Neuronal stem cell (in vitro differentiated cells): ENCODE data around the gene KIAA0825.

Experiments used
- DNase-seq: peaks from one replicate; pipeline ENCODE4 v3.0.0-alpha.2; 2013; ENCODE audit warnings: low spot score
- H2AFZ ChIP-seq: one replicate; pipeline ENCODE4 v1.6.1; 2013; ENCODE audit warnings: mild to moderate bottlenecking, low read length, inconsistent platforms
- H2AK5ac ChIP-seq: 2 replicates; pipeline ENCODE4 v1.6.1; 2013; ENCODE audit warnings: low read depth, mild to moderate bottlenecking, inconsistent platforms, low read length, moderate library complexity, mixed read lengths
- H2BK120ac ChIP-seq: 2 replicates; pipeline ENCODE4 v1.6.1; 2013; ENCODE audit warnings: low read depth, mild to moderate bottlenecking, inconsistent platforms, low read length, moderate library complexity, mixed read lengths
- H2BK12ac ChIP-seq: one replicate; pipeline ENCODE4 v1.6.1; 2013; ENCODE audit warnings: low read length, inconsistent platforms
- H2BK15ac ChIP-seq: 2 replicates; pipeline ENCODE4 v1.6.1; 2013; ENCODE audit warnings: mild to moderate bottlenecking, low read length, inconsistent platforms, mixed read lengths
- H2BK5ac ChIP-seq: one replicate; pipeline ENCODE4 v1.6.1; 2013; ENCODE audit warnings: inconsistent platforms, mild to moderate bottlenecking, low read length, moderate library complexity
- H3K14ac ChIP-seq: one replicate; pipeline ENCODE4 v1.6.1; 2013; ENCODE audit warnings: low read length, inconsistent platforms
- H3K18ac ChIP-seq: 2 replicates; pipeline ENCODE4 v1.6.1; 2013; ENCODE audit warnings: low read length, inconsistent platforms
- H3K23ac ChIP-seq: 2 replicates; pipeline ENCODE4 v1.6.1; 2013; ENCODE audit warnings: low read depth, mild to moderate bottlenecking, mixed read lengths, low read length, inconsistent platforms; ENCODE audit not compliant: poor library complexity
- H3K27ac ChIP-seq: replicated peaks from 3 replicates; pipeline ENCODE4 v1.5.1; 2013; ENCODE audit warnings: low read length, inconsistent platforms
- H3K27me3 ChIP-seq, 3 experiments: 2 replicates each; pipeline ENCODE4 v1.6.1; 2013; ENCODE audit warnings: low read length in 3 of 3, mild to moderate bottlenecking in 2 of 3, inconsistent platforms in 1 of 3, low read depth in 1 of 3, mixed read lengths in 1 of 3, moderate library complexity in 1 of 3; ENCODE audit not compliant: control insufficient read depth in 3 of 3, insufficient read depth in 3 of 3
- H3K36me3 ChIP-seq, 2 donors: replicated peaks in 1 of 2; 2 replicates each; pipeline ENCODE4 v1.6.1; 2013; ENCODE audit warnings: low read length in 2 of 2; ENCODE audit not compliant: control insufficient read depth in 2 of 2, insufficient read depth in 2 of 2
- H3K4ac ChIP-seq: 2 replicates; pipeline ENCODE4 v1.6.1; 2013; ENCODE audit warnings: inconsistent platforms, mild to moderate bottlenecking, low read length, moderate library complexity
- H3K4me1 ChIP-seq, 2 donors: 1 replicate in 1 of 2; 2 replicates in 1 of 2; pipeline ENCODE4 v1.6.1; 2013; ENCODE audit warnings: low read length in 2 of 2, low read depth in 1 of 2; ENCODE audit not compliant: control insufficient read depth in 2 of 2, insufficient read depth in 1 of 2
- H3K4me2 ChIP-seq: one replicate; pipeline ENCODE4 v1.6.1; 2013; ENCODE audit warnings: mild to moderate bottlenecking, low read length, inconsistent platforms; ENCODE audit not compliant: insufficient read depth, poor library complexity, severe bottlenecking
- H3K4me3 ChIP-seq, 2 donors: 2 replicates each; pipeline ENCODE4 v1.5.1; 2013; ENCODE audit warnings: low read length in 2 of 2, mild to moderate bottlenecking in 2 of 2, inconsistent platforms in 1 of 2, moderate library complexity in 1 of 2
- H3K79me1 ChIP-seq: one replicate; pipeline ENCODE4 v1.6.1; 2013; ENCODE audit warnings: low read depth, mild to moderate bottlenecking, inconsistent platforms, low read length, moderate library complexity
- H3K9ac ChIP-seq: one replicate; pipeline ENCODE4 v1.6.1; 2013; ENCODE audit warnings: mild to moderate bottlenecking, low read depth, low read length, inconsistent platforms; ENCODE audit not compliant: poor library complexity
- H3K9me3 ChIP-seq, 2 donors: replicated peaks in 1 of 2; 2 replicates each; pipeline versions ENCODE3 to v1.6.1; 2013; ENCODE audit warnings: low read length in 2 of 2, mild to moderate bottlenecking in 2 of 2, inconsistent platforms in 1 of 2, low read depth in 1 of 2, mixed read lengths in 1 of 2, moderate library complexity in 1 of 2; ENCODE audit not compliant: control insufficient read depth in 2 of 2, insufficient read depth in 1 of 2
- H4K8ac ChIP-seq: one replicate; pipeline ENCODE4 v1.6.1; 2013; ENCODE audit warnings: low read depth, mild to moderate bottlenecking, inconsistent platforms, low read length, moderate library complexity
- H4K91ac ChIP-seq: one replicate; pipeline ENCODE4 v1.6.1; 2013; ENCODE audit warnings: low read length, low read depth, mild to moderate bottlenecking, inconsistent platforms; ENCODE audit not compliant: poor library complexity
- WGBS, 2 donors: extraction: QIAGEN DNeasy Blood & Tissue Kit; methylation state at CpG; one replicate each; pipeline ENCODE4 v1.1.7; 2013; ENCODE audit warnings: missing lambda C conversion rate in 2 of 2, mixed read lengths in 1 of 2; ENCODE audit not compliant: insufficient read length in 2 of 2, insufficient replicate concordance in 1 of 2; ENCODE audit errors: extremely low coverage in 2 of 2; 5-methylcytosine and 5-hydroxymethylcytosine counted together

KIAA0825 gene

GRCh38 chr5:94473936-94474335 lies 144.5 kb downstream of the KIAA0825 start:
- Histone ChIP-seq H3K27ac (no peak overlapping the region), H3K4me3 (no peak overlapping the region), H2AFZ (no peak overlapping the region), H4K8ac (no peak overlapping the region), H3K36me3 (no peaks in the 10 kb centered on the region), H2BK5ac (no peak overlapping the region), H4K91ac (no peak overlapping the region), H3K79me1 (no peaks in the 10 kb centered on the region), H3K4me2 (no peak overlapping the region), H3K4me1 (peaks cover 0 to 3% of the 10 kb centered on the region in 2 donors), H3K23ac (no peak overlapping the region), H3K9me3 (no peaks in the 10 kb centered on the region), H3K4ac (no peak overlapping the region), H3K14ac (no peak overlapping the region), H2BK15ac (no peak overlapping the region), H2AK5ac (no peak overlapping the region), H3K27me3 (no peaks in the 10 kb centered on the region), H2BK12ac (no peak overlapping the region), H3K18ac (no peak overlapping the region), H3K9ac (no peak overlapping the region), H2BK120ac (no peak overlapping the region)
- DNase-seq = no peak

GRCh38 chr5:94471521-94471920 lies 146.9 kb downstream of the KIAA0825 start:
- Histone ChIP-seq H3K27ac (no peak overlapping the region), H2AK5ac (no peak overlapping the region), H2AFZ (no peak overlapping the region), H3K14ac (no peak overlapping the region), H3K4me3 (no peak overlapping the region), H2BK15ac (no peak overlapping the region), H3K4me2 (no peak overlapping the region), H3K9me3 (no peaks in the 10 kb centered on the region), H4K8ac (no peak overlapping the region), H3K4me1 (peaks cover 0 to 3% of the 10 kb centered on the region in 2 donors), H3K18ac (no peak overlapping the region), H4K91ac (no peak overlapping the region), H3K27me3 (no peaks in the 10 kb centered on the region), H3K79me1 (no peaks in the 10 kb centered on the region), H2BK120ac (no peak overlapping the region), H3K36me3 (no peaks in the 10 kb centered on the region), H3K4ac (no peak overlapping the region), H3K9ac (no peak overlapping the region), H3K23ac (no peak overlapping the region), H2BK12ac (no peak overlapping the region), H2BK5ac (no peak overlapping the region)
- no peak for DNase-seq
- WGBS, 2 donors = no CpG with 5 or more reads among the region's 3 CpGs

GRCh38 chr5:94470802-94471201 lies 147.6 kb downstream of the KIAA0825 start:
- Histone ChIP-seq H3K36me3 (no peaks in the 10 kb centered on the region), H3K27ac (no peak overlapping the region), H3K79me1 (no peaks in the 10 kb centered on the region), H3K9me3 (no peaks in the 10 kb centered on the region), H3K18ac (no peak overlapping the region), H2BK120ac (no peak overlapping the region), H2BK15ac (no peak overlapping the region), H3K4me2 (no peak overlapping the region), H3K9ac (no peak overlapping the region), H3K4me1 (peaks cover 0 to 3% of the 10 kb centered on the region in 2 donors), H4K8ac (no peak overlapping the region), H3K23ac (no peak overlapping the region), H2BK12ac (no peak overlapping the region), H3K4me3 (no peak overlapping the region), H3K4ac (no peak overlapping the region), H2AK5ac (no peak overlapping the region), H2BK5ac (no peak overlapping the region), H2AFZ (no peak overlapping the region), H4K91ac (no peak overlapping the region), H3K14ac (no peak overlapping the region), H3K27me3 (no peaks in the 10 kb centered on the region)
- WGBS, 2 donors = no CpG with 5 or more reads among the region's 6 CpGs
- no peak for DNase-seq

GRCh38 chr5:94469894-94470329 lies 148.5 kb downstream of the KIAA0825 start:
- H2BK15ac ChIP-seq = no peak overlapping the region
- no peaks in the 10 kb centered on the region for H3K27me3 ChIP-seq

More at GRCh38 chr5:94469894-94470329, 148.5 kb downstream of the KIAA0825 start:
- Histone ChIP-seq H3K23ac (no peak overlapping the region), H3K4ac (no peak overlapping the region), H3K9me3 (no peaks in the 10 kb centered on the region), H3K79me1 (no peaks in the 10 kb centered on the region), H2AFZ (no peak overlapping the region), H3K36me3 (no peaks in the 10 kb centered on the region), H2BK12ac (no peak overlapping the region), H4K8ac (no peak overlapping the region), H2BK120ac (no peak overlapping the region), H3K27ac (no peak overlapping the region), H4K91ac (no peak overlapping the region), H3K18ac (no peak overlapping the region), H3K4me3 (no peak overlapping the region), H3K14ac (no peak overlapping the region), H3K9ac (no peak overlapping the region), H2BK5ac (no peak overlapping the region), H3K4me1 (peaks cover 0 to 3% of the 10 kb centered on the region in 2 donors), H3K4me2 (no peak overlapping the region), H2AK5ac (no peak overlapping the region)
- DNase-seq = no peak
- WGBS, 2 donors = no CpG with 5 or more reads among the region's 5 CpGs
